ENCODE results near the gene PLK2. TPM values are rescaled to one million over a fixed set of nuclear protein-coding genes. Genes with fewer than 3 reads are reported as not detected.

PLK2 gene
- total RNA-seq, 1 experiment from 2014 or later = 38.8 TPM

DNA sequence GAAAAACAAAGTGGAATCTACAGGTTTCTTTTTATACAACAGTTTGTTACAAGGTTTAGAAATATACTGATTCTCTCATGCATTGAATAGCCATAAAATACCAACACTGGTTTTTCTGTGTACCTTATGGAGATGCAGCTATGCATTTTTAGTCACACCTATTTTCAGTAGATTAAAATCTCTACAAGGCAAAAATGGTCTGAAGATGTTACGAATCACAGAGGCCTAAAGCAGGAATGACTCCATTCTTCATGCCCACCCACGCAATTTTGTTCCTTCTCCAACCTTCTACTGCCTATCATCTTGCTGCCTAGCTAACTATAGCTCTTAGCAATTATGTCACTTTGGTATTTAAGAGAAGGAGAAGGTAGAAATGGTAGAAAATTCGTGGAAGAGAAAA, 9.9 kb downstream of the PLK2 start:
- no peaks in the 10 kb centered on the region for H3K27me3 ChIP-seq
- H3K27ac ChIP-seq = no peak overlapping the region
- DNase-seq = no peak
- H3K9me3 ChIP-seq (replicated peaks) = no peaks in the 10 kb centered on the region
- H3K4me1 ChIP-seq = peaks cover 2% of the 10 kb centered on the region; the same call in 1 of the 2 replicates
- no peak overlapping the region for H3K4me3 ChIP-seq
- peaks cover 32% of the 10 kb centered on the region for H3K36me3 ChIP-seq

- Histone ChIP-seq H3K36me3 (peaks cover 4% of the 10 kb centered on the region; the same call in 1 of the 2 replicates), H3K4me1 (peaks cover 2% of the 10 kb centered on the region; the same call in 1 of the 2 replicates), H3K9me3 (replicated peaks) (no peaks in the 10 kb centered on the region), H3K27ac (no peak overlapping the region), H3K4me3 (no peak overlapping the region), H3K27me3 (no peaks in the 10 kb centered on the region)
- DNase-seq = no peak
Measured at GRCh38 chr5:58447226-58447625, 12.7 kb downstream of the PLK2 start.

DNA sequence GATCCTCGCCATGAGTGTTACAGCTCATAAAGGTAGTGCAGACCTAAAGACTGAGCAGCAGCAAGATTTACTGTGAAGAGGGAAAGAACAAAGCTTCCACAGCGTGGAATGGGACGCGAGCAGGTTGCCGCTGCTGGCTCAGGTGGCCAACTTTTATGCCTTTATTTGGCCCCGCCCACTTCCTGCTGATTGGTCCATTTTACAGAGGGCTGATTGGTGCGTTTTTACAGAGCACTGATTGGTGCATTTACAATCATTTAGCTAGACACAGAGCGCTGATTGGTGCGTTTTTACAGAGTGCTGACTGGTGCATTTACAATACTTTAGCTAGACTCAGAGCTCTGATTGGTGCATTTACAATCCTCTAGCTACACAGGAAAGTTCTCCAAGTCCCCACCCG, 13.9 kb downstream of the PLK2 start:
- H3K27ac ChIP-seq = no peak overlapping the region
- no peak overlapping the region for H3K4me3 ChIP-seq
- no peaks in the 10 kb centered on the region for H3K9me3 ChIP-seq (replicated peaks)
- H3K4me1 ChIP-seq = peaks cover 3% of the 10 kb centered on the region
- H3K36me3 ChIP-seq = no peaks in the 10 kb centered on the region
- DNase-seq = no peak
- no peaks in the 10 kb centered on the region for H3K27me3 ChIP-seq

DNA sequence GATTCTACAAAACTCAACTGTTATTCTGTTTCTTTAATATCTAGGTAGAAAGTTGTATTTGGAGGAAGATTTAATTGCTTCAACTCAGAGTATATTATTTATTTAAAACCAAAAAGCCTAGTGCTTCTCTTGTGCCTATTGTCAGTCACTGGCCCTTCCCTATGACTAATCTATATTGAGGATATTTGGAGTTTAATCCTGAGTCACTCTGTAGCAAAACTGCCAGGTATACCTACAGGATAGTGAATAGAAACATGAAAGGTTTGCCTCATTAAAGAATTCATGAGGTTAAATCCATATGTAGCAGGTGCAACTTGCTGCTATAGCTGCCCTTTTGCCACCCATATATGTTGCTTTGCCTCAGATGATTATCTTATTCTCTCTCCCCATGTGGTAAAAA, 15.1 kb downstream of the PLK2 start:
- no peak overlapping the region for H3K4me3 ChIP-seq
- H3K9me3 ChIP-seq (replicated peaks) = no peaks in the 10 kb centered on the region
- H3K36me3 ChIP-seq = no peaks in the 10 kb centered on the region
- DNase-seq = no peak
- no peaks in the 10 kb centered on the region for H3K27me3 ChIP-seq
- no peak overlapping the region for H3K27ac ChIP-seq
- H3K4me1 ChIP-seq = peaks cover 6% of the 10 kb centered on the region

- no peak overlapping the region for H3K4me3 ChIP-seq
Measured at GRCh38 chr5:58440901-58441460, 18.9 kb downstream of the PLK2 start.

DNA sequence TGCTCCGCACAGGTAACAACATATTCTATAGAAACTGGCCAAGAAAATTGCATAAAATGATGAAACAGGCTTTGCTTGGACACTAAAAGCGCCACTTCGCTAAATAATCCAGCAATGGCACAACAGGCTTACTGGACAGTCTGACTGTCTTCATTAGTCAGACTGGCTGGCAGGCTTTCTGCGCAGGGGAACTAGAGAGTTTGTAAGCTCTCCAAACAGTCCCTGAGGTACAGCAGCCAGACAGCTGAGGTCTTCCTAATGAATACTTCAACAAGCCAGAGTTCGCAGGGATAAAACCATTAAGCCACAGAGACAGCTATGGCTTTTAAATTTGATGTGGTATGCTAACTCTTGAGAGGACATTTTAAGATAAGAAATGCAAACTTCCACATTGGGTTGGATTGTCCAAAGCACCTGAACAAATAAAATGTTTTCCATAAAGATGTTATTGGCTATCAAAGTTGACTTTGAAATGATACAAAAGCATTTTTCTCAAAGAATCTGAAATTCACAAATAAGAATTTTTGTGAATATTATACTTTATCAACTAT, 20.7 kb downstream of the PLK2 start:
- H3K27me3 ChIP-seq = no peaks in the 10 kb centered on the region
- peaks cover 29% of the 10 kb centered on the region for H3K4me1 ChIP-seq
- no peaks in the 10 kb centered on the region for H3K9me3 ChIP-seq (replicated peaks)
- no peak overlapping the region for H3K4me3 ChIP-seq
- H3K27ac ChIP-seq = no peak overlapping the region
- DNase-seq = peak; percentile 71 to 76
- H3K36me3 ChIP-seq = no peaks in the 10 kb centered on the region

More at GRCh38 chr5:58440901-58441460, 18.9 kb downstream of the PLK2 start:
- H3K27ac ChIP-seq = no peak overlapping the region
- no peaks in the 10 kb centered on the region for H3K9me3 ChIP-seq (replicated peaks)
- DNase-seq = no peak
- peaks cover 29% of the 10 kb centered on the region for H3K4me1 ChIP-seq
- H3K36me3 ChIP-seq = no peaks in the 10 kb centered on the region
- no peaks in the 10 kb centered on the region for H3K27me3 ChIP-seq

DNA sequence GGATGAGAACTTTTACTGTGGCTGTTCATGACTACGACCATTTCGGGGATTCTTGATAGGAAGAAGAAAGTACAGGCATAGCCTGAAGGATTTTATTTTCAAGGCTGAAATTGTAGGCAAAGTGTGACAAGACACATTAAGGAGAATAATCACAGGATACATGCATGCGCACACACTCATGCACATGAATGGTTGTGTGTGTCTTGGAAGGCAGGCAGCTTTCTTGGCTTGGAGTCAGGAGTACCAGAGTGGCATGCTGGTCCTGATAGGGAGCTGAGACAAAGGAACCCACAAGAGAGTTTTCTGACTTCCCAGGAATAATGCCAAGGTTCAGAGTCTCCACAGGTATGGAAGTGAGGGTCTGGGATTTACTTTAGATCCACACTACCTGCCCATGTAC, 22.2 kb downstream of the PLK2 start:
- Histone ChIP-seq H3K4me1 (peaks cover 29% of the 10 kb centered on the region), H3K27me3 (no peaks in the 10 kb centered on the region), H3K36me3 (no peaks in the 10 kb centered on the region), H3K9me3 (replicated peaks) (no peaks in the 10 kb centered on the region), H3K27ac (peak overlapping the region; percentile 44; the same call in 1 of the 2 replicates), H3K4me3 (no peak overlapping the region)
- DNase-seq = no peak

DNA sequence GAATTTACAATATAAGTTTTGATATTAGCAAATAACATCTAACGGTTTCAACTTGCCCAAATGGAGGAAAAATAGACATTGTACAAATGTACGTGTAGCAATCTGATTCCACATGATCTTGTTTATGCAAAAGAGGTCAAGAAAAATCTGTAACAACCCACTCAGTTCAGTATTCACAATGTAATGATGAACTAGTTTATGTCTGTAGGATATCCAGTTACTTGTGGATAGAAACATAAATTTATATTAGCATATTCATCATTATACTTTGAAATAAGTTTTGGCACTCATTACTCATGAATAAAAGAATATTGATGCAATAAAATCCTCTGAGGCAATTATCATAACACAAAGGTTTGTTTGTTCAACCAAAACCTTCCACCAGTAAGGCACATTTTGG, 28.1 kb downstream of the PLK2 start:
- H3K36me3 ChIP-seq = no peaks in the 10 kb centered on the region

DNA sequence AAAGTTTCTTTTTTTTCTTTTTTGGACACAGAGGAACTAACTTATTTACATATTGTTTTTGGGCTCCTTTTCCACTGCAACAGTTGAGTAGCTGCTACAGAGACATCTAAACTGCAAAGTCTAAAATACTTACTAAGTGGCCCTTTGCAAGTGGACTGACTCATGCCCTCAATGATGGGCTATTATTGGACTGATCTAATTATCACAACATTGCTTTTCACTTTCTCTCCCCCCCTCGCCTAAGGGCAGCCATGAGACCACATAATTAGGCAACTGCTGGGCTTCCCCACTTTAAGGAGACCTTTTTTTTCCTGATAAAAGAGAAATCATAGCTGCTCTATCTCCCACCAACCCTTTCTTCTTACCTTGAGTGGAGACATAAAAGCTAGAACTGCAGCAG, 47.0 kb downstream of the PLK2 start:
- no peaks in the 10 kb centered on the region for H3K27me3 ChIP-seq
- DNase-seq = no peak
- no peaks in the 10 kb centered on the region for H3K9me3 ChIP-seq (replicated peaks)
- no peaks in the 10 kb centered on the region for H3K36me3 ChIP-seq
- H3K27ac ChIP-seq = no peak overlapping the region
- peaks cover 23% of the 10 kb centered on the region for H3K4me1 ChIP-seq
- no peak overlapping the region for H3K4me3 ChIP-seq

More for the DNA sequence above, 28.1 kb downstream of the PLK2 start:
- H3K4me3 ChIP-seq = no peak overlapping the region
- H3K4me1 ChIP-seq = peaks cover 2% of the 10 kb centered on the region
- H3K27me3 ChIP-seq = no peaks in the 10 kb centered on the region
- no peak overlapping the region for H3K27ac ChIP-seq
- no peak for DNase-seq
- H3K9me3 ChIP-seq (replicated peaks) = no peaks in the 10 kb centered on the region

DNA sequence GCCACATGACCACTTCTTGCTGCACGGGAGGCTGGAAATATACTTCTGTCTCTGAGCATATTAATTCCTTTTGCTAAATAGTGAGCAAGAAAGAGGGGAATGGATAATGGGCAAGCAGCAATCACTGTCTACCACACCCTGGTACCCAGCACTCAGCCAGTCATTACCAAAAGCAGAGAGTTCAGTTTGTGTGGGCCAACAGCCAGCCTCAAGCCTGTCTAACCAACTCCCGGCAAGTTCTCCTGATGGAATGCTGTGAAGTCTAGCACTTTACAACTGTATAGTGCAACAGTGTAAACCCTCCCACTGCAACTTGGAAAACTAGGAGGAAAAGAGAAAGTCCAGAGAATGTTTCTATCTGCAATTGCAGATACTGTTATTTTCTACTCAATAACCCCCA, 47.8 kb downstream of the PLK2 start:
- H3K27me3 ChIP-seq = no peaks in the 10 kb centered on the region
- no peak for DNase-seq
- no peak overlapping the region for H3K27ac ChIP-seq
- H3K36me3 ChIP-seq = no peaks in the 10 kb centered on the region
- H3K9me3 ChIP-seq (replicated peaks) = no peaks in the 10 kb centered on the region
- no peak overlapping the region for H3K4me3 ChIP-seq
- peaks cover 23% of the 10 kb centered on the region for H3K4me1 ChIP-seq

GRCh38 chr5:58411372-58411771, 48.5 kb downstream of the PLK2 start:
- Histone ChIP-seq H3K27me3 (no peaks in the 10 kb centered on the region), H3K36me3 (no peaks in the 10 kb centered on the region), H3K9me3 (replicated peaks) (no peaks in the 10 kb centered on the region), H3K4me3 (no peak overlapping the region), H3K4me1 (peaks cover 23% of the 10 kb centered on the region), H3K27ac (no peak overlapping the region)
- no peak for DNase-seq

GRCh38 chr5:58410441-58410840, 49.4 kb downstream of the PLK2 start:
- DNase-seq = peak; percentile 39 to 75
- Histone ChIP-seq H3K36me3 (no peaks in the 10 kb centered on the region), H3K27ac (peak overlapping the region; percentile 32)

GRCh38 chr5:58407042-58407719, 52.7 kb downstream of the PLK2 start:
- H3K4me3 ChIP-seq = no peak overlapping the region

More at GRCh38 chr5:58410441-58410840, 49.4 kb downstream of the PLK2 start:
- H3K4me1 ChIP-seq = peaks cover 23% of the 10 kb centered on the region
- no peak overlapping the region for H3K4me3 ChIP-seq
- no peaks in the 10 kb centered on the region for H3K9me3 ChIP-seq (replicated peaks)
- no peaks in the 10 kb centered on the region for H3K27me3 ChIP-seq

GRCh38 chr5:58406394-58406793, 53.5 kb downstream of the PLK2 start:
- Histone ChIP-seq H3K9me3 (replicated peaks) (no peaks in the 10 kb centered on the region), H3K4me3 (no peak overlapping the region), H3K4me1 (peaks cover 14% of the 10 kb centered on the region), H3K27me3 (no peaks in the 10 kb centered on the region), H3K27ac (no peak overlapping the region), H3K36me3 (no peaks in the 10 kb centered on the region)
- no peak for DNase-seq

More at GRCh38 chr5:58407042-58407719, 52.7 kb downstream of the PLK2 start:
- no peaks in the 10 kb centered on the region for H3K27me3 ChIP-seq
- no peak overlapping the region for H3K27ac ChIP-seq
- peaks cover 22% of the 10 kb centered on the region for H3K4me1 ChIP-seq
- no peaks in the 10 kb centered on the region for H3K36me3 ChIP-seq
- no peak for DNase-seq
- H3K9me3 ChIP-seq (replicated peaks) = no peaks in the 10 kb centered on the region

DNA sequence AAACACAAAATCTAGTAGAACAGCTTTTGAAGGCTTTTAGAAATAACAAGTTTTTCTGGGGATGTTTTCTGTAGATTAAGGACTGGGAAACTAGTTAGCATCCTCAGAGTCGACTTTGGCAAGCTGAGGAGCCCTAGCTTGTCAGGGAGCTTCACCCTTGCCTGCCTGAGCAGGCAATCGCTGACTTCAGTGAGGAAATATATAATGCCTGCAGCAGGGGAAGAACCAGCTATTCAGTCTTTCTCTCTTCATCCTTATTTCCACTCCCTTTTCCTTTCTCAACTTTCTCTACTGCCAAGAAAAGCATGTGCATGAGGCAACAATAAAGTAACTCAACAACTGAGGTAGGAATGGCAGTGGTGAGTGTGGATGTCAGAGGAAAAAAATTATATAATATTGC, 54.7 kb downstream of the PLK2 start:
- no peak for DNase-seq
- Histone ChIP-seq H3K9me3 (replicated peaks) (no peaks in the 10 kb centered on the region), H3K4me3 (no peak overlapping the region), H3K4me1 (peaks cover 2% of the 10 kb centered on the region), H3K36me3 (no peaks in the 10 kb centered on the region), H3K27me3 (no peaks in the 10 kb centered on the region), H3K27ac (no peak overlapping the region)

Measured in SJCRH30 (cell line).